Gastrocnemius medialis (tissue), 4 donors: ENCODE measurements around the gene HECTD4.

Experiments
- POLR2A ChIP-seq, 2 donors: fragments of 450-650 bp; IDR thresholded peaks; one replicate each; pipeline ENCODE4 v1.6.1; 2017; ENCODE audit warnings: antibody characterized with exemption in 2 of 2, mild to moderate bottlenecking in 2 of 2, moderate library complexity in 2 of 2
- TF ChIP-seq, protein P1 (sequence below), 5 experiments: fragments of 450-650 bp in 3 of 5; fragments of 200-600 bp in 2 of 5; sonication (generic) in 2 of 5; IDR thresholded peaks in 4 of 5; conservative IDR thresholded peaks in 1 of 5; 1 replicate in 4 of 5; 2 replicates in 1 of 5; pipeline ENCODE4 v1.5.1; 2016 to 2019; ENCODE audit warnings: antibody characterized with exemption in 5 of 5, mild to moderate bottlenecking in 3 of 5, moderate library complexity in 3 of 5

DNA sequence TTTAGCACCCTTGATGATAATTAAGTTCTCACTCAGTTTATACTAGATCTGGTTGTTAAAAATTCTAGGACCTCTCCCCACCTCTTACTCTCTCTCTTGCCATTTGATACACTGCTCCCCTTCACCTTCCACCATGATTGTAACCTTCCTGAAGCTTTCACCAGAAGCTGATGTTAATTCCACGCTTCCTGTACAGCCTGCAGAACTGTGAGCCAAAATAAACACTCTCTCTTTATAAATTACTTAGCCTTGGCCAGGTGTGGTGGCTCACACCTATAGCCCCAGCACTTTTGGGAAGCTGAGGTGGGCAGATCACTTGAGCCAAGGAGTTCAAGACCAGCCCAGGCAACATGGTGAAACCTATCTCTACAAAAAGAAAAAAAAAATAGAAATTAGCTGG lies 11.1 kb upstream of the HECTD4 start:
- TF ChIP-seq, protein P1, sequence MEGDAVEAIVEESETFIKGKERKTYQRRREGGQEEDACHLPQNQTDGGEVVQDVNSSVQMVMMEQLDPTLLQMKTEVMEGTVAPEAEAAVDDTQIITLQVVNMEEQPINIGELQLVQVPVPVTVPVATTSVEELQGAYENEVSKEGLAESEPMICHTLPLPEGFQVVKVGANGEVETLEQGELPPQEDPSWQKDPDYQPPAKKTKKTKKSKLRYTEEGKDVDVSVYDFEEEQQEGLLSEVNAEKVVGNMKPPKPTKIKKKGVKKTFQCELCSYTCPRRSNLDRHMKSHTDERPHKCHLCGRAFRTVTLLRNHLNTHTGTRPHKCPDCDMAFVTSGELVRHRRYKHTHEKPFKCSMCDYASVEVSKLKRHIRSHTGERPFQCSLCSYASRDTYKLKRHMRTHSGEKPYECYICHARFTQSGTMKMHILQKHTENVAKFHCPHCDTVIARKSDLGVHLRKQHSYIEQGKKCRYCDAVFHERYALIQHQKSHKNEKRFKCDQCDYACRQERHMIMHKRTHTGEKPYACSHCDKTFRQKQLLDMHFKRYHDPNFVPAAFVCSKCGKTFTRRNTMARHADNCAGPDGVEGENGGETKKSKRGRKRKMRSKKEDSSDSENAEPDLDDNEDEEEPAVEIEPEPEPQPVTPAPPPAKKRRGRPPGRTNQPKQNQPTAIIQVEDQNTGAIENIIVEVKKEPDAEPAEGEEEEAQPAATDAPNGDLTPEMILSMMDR (IDR thresholded peaks at IDR 0.05 in 4 of 5, conservative IDR thresholded peaks at IDR 0.05 in 1 of 5) = no peak
- TF ChIP-seq POLR2A (IDR thresholded peaks at IDR 0.05) = no peak
